Transverse colon (tissue), 4 donors: ENCODE measurements around the gene NCK1. TPM values are rescaled to one million over a fixed set of nuclear protein-coding genes. Genes with fewer than 3 reads are reported as not detected.

Experiments used
- DNase-seq: peaks from one replicate; pipeline ENCODE4 v3.0.0-alpha.2; 2019
- H3K27ac ChIP-seq, 4 donors: fragments of 200-600 bp; sonication (generic); 2 replicates each; pipeline ENCODE4 v1.5.1; 2016 to 2018; ENCODE audit warnings: inconsistent platforms in 4 of 4
- H3K27me3 ChIP-seq: fragments of 200-600 bp; sonication (generic); 2 replicates; pipeline ENCODE4 v1.5.1; 2017; ENCODE audit warnings: inconsistent platforms
- H3K36me3 ChIP-seq, 4 donors: fragments of 200-600 bp; sonication (generic); 2 replicates each; pipeline ENCODE4 v1.5.1; 2017 to 2019; ENCODE audit warnings: inconsistent platforms in 4 of 4
- H3K4me1 ChIP-seq, 4 donors: fragments of 200-600 bp; sonication (generic); 2 replicates each; pipeline ENCODE4 v1.5.1; 2017 to 2020; ENCODE audit warnings: inconsistent platforms in 4 of 4
- H3K4me3 ChIP-seq, 4 donors: fragments of 200-600 bp; sonication (generic); 1 replicate in 1 of 4; 2 replicates in 3 of 4; pipeline versions ENCODE4 v1.5.1 to v1.6.1; 2017 to 2019; ENCODE audit warnings: inconsistent platforms in 4 of 4
- H3K9me3 ChIP-seq, 2 donors: fragments of 200-600 bp; sonication (generic); 2 replicates each; pipeline ENCODE4 v1.5.1; 2017 to 2019; ENCODE audit warnings: inconsistent platforms in 2 of 2
- EP300 ChIP-seq: sonication (generic); formaldehyde crosslinking; IDR thresholded peaks from one replicate; pipeline ENCODE4 v1.6.1; 2017; ENCODE audit warnings: antibody characterized with exemption, low read depth
- POLR2A ChIP-seq: fragments of 450-650 bp; IDR thresholded peaks from one replicate; pipeline ENCODE4 v1.6.1; 2016; ENCODE audit warnings: antibody characterized with exemption, mild to moderate bottlenecking, moderate library complexity
- POLR2AphosphoS5 ChIP-seq, 3 donors: sonication (generic); formaldehyde crosslinking; IDR thresholded peaks; one replicate each; pipeline ENCODE4 v1.6.1; 2016; ENCODE audit warnings: antibody characterized with exemption in 3 of 3
- WGBS, 2 donors: methylation state at CpG; one replicate each; pipeline ENCODE4 v1.1.5; 2018; ENCODE audit warnings: low coverage in 1 of 2; 5-methylcytosine and 5-hydroxymethylcytosine counted together
- in situ Hi-C, 4 donors: fragments of 200-750 bp; cut with MboI; loops; one replicate each; pipeline versions ENCODE4 v1.15.0 to v1.15.1; 2017; ENCODE audit warnings: low sequenced_read_pairs in 3 of 4, low pct_ligation_motif_present in 1 of 4, low pct_unique_long_range_greater_than_20kb in 1 of 4
- intact Hi-C: fragments of 100-400 bp; cut with DNase I; formaldehyde crosslinking; loops from one replicate; pipeline ENCODE4 v1.15.1; 2023; ENCODE audit warnings: low total_unique reads
- total RNA-seq, 4 donors: library from RNA; depleted of rRNA; stranded (reverse); fragments of >200 nt; gene quantifications; one replicate each; pipeline ENCODE4 v1.1.0, GENCODE V29; 2016
- TF ChIP-seq, protein P1 (sequence below), 5 experiments: fragments of 200-600 bp in 3 of 5; fragments of 450-650 bp in 2 of 5; sonication (generic) in 3 of 5; IDR thresholded peaks; 1 replicate in 2 of 5; 2 replicates in 3 of 5; pipeline ENCODE4 v1.5.1; 2016 to 2017; ENCODE audit warnings: antibody characterized with exemption in 5 of 5, inconsistent platforms in 3 of 5, mild to moderate bottlenecking in 2 of 5, moderate library complexity in 1 of 5

The NCK1 gene
- total RNA-seq, 4 donors from 2014 or later = 0.80 to 71.4 (median 45.2) TPM

- intact Hi-C loops = no loop called here
- in situ Hi-C loops = no loop called here
- DNase-seq = no peak
- H3K4me1 ChIP-seq = peaks cover 0 to 27% (median 7%) of the 10 kb centered on the region in 4 donors
- no peaks in the 10 kb centered on the region for H3K36me3 ChIP-seq
- WGBS, 2 donors = 0% methylated on average over 1 of the region's 1 CpG
- TF ChIP-seq EP300 (no peak), POLR2A (no peak), POLR2AphosphoS5 (IDR thresholded peaks at IDR 0.05) (no peak)
- TF ChIP-seq, protein P1, sequence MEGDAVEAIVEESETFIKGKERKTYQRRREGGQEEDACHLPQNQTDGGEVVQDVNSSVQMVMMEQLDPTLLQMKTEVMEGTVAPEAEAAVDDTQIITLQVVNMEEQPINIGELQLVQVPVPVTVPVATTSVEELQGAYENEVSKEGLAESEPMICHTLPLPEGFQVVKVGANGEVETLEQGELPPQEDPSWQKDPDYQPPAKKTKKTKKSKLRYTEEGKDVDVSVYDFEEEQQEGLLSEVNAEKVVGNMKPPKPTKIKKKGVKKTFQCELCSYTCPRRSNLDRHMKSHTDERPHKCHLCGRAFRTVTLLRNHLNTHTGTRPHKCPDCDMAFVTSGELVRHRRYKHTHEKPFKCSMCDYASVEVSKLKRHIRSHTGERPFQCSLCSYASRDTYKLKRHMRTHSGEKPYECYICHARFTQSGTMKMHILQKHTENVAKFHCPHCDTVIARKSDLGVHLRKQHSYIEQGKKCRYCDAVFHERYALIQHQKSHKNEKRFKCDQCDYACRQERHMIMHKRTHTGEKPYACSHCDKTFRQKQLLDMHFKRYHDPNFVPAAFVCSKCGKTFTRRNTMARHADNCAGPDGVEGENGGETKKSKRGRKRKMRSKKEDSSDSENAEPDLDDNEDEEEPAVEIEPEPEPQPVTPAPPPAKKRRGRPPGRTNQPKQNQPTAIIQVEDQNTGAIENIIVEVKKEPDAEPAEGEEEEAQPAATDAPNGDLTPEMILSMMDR (IDR thresholded peaks at IDR 0.05) = no peak
- H3K4me3 ChIP-seq = no peak overlapping the region
- H3K27ac ChIP-seq = no peak overlapping the region
- H3K9me3 ChIP-seq = peaks cover 8 to 11% of the 10 kb centered on the region in 2 donors
- no peaks in the 10 kb centered on the region for H3K27me3 ChIP-seq
Measured at GRCh38 chr3:136903899-136904298, 41.9 kb downstream of the NCK1 start.

DNA sequence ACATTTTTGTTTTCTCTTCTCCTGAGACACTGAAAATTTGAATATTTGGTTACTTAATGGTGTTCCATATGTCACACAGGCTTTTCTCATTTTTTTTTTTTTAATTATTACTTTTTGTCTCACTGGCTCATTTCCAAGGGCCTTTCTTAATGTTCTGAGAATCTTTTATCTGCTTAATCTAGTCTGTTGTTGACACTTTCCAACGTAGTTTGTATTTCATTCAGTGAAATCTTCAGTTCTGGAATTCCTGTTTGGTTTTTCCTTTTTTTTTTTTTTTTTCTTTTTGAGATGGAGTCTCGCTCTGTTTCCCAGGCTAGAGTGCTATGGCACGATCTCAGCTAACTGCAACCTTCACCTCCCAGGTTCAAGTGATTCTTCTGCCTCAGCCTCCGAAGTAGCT is 42.7 kb downstream of the NCK1 start:
- H3K36me3 ChIP-seq = no peaks in the 10 kb centered on the region
- intact Hi-C loops (no loop called here), in situ Hi-C loops (no loop called here)
- no peak overlapping the region for H3K4me3 ChIP-seq
- DNase-seq = no peak
- no peak overlapping the region for H3K27ac ChIP-seq
- H3K4me1 ChIP-seq = peaks cover 0 to 23% (median 10%) of the 10 kb centered on the region in 4 donors
- WGBS, 2 donors = 67 to 71% methylated on average over 3 to 4 of the region's 4 CpGs
- TF ChIP-seq POLR2A (no peak), POLR2AphosphoS5 (IDR thresholded peaks at IDR 0.05) (no peak), EP300 (no peak)
- TF ChIP-seq, protein P1 (IDR thresholded peaks at IDR 0.05) = no peak
- peaks cover 8 to 11% of the 10 kb centered on the region in 2 donors for H3K9me3 ChIP-seq
- H3K27me3 ChIP-seq = no peaks in the 10 kb centered on the region

DNA sequence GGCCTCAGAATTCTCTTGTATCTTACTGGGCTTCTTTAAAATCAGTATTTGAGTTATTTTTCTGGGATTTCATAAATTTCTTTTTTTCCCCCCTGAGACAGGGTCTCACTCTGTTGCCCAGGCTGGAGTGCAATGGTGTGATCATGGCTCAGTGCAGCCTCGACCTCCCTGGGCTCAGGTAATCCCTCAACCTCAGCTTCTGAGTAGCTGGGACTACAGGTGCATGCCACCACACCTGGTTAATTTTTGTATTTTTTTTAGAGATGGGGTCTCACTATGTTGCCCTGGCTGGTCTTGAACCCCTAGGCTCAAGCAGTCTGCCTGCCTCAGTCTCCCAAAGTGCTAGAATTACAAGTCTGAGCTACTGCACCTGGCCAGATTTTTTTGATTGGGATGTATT is 43.5 kb downstream of the NCK1 start:
- in situ Hi-C loops = no loop called here
- H3K4me3 ChIP-seq = no peak overlapping the region
- no peak for TF ChIP-seq POLR2A
- TF ChIP-seq, protein P1 (IDR thresholded peaks at IDR 0.05) = no peak
- TF ChIP-seq POLR2AphosphoS5 (IDR thresholded peaks at IDR 0.05) = no peak
- intact Hi-C loops = no loop called here
- no peaks in the 10 kb centered on the region for H3K27me3 ChIP-seq
- H3K4me1 ChIP-seq = peaks cover 0 to 19% (median 11%) of the 10 kb centered on the region in 4 donors
- DNase-seq = no peak
- H3K9me3 ChIP-seq = peaks cover 8 to 11% of the 10 kb centered on the region in 2 donors
- H3K36me3 ChIP-seq = no peaks in the 10 kb centered on the region
- no peak overlapping the region for H3K27ac ChIP-seq
- 90 to 100% methylated on average over 1 of the region's 1 CpG for WGBS, 2 donors

- Histone ChIP-seq H3K4me3 (no peak overlapping the region), H3K27ac (no peak overlapping the region), H3K27me3 (no peaks in the 10 kb centered on the region), H3K4me1 (peaks cover 0 to 7% (median 5%) of the 10 kb centered on the region in 4 donors), H3K36me3 (no peaks in the 10 kb centered on the region), H3K9me3 (peaks cover 8 to 11% of the 10 kb centered on the region in 2 donors)
- intact Hi-C loops = no loop called here
- TF ChIP-seq POLR2A = no peak
- TF ChIP-seq POLR2AphosphoS5 (IDR thresholded peaks at IDR 0.05) = no peak
- TF ChIP-seq EP300 = no peak
- TF ChIP-seq, protein P1 (IDR thresholded peaks at IDR 0.05) = no peak
- no peak for DNase-seq
- in situ Hi-C loops = no loop called here
- 63 to 90% methylated on average over 2 to 4 of the region's 5 CpGs for WGBS, 2 donors
Measured at GRCh38 chr3:136906725-136907124, 44.7 kb downstream of the NCK1 start.
